ENCODE data around the gene NBEA.

Gene NBEA

DNA sequence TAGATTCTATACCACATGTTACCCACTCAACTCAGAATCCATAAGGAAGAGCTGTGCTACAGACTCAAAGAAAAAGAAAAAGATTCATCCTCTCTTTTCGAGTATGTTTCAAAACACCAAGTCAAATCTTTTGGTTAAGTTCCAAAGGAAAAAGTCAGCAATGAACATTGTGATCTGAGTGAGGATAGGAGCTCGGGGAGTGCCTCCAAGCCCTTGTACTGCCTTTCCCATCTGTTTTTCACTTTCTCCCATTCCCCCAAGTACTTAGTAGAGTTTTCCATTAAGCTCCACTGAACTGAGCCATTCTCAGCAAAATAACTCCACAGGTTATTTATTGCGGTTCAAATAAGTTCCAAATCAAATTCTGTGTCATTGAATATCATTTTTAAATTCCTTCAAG is 582.1 kb downstream of the NBEA start:
- no peak for DNase-seq

DNA sequence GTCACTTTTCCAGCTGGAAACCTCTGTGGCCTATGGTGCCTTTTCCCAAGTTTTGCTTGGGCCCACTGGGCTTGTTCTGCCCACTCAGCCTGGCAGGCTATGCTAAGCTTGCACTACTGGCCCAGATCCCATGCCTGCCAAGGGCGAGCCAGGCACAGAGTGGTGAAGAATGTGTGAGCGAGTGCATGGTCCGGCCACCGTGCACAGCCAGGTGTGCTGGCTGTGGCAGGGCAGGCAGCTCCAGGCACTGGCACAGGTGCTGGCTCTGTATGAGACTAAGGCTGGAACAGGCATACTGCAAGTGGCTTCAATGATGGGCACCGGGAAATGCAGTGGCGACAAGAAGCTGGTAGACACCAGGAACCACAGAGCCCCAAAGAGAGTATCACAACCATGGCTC is 584.5 kb downstream of the NBEA start:
- no peak for DNase-seq

DNA sequence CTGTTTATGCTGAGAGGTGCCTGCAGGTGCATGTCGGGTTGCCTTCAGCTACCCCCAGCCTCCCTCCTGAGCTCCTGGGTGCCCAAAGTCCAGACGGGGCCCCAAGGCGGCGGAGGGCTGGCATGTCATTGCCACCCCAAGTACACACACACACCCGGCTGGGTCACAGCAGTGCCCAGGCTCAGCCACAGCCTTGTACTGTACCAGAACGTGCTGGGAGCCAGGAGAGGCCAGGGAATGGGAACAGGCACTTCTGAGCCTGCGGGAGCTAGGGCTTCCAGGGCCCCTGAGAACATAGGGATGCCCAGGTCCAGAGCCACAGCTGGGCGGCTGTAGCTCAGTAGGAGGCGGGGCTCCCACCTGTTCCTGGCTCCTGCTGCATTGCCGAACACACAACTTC is 585.4 kb downstream of the NBEA start:
- no peak for DNase-seq

DNA sequence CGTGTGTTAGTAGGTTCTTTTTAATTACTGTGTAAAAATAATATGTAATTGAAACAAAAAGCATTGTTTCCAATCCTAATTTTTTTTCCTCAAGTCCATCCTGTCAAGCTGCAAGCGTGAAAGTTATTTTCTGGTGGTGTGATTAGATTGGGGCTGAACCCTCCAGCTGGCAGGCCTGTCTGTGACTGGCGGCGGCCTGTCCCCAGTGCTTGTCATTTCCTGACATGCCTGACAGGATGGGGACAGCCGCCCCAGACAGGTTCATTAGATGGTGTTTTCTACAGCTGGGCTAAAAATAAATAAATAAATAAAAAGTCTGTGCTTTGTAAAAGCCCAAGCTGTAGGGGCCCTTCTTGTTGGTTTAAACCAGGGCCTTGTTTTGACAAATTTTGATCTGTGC is 588.1 kb downstream of the NBEA start:
- no peak for DNase-seq

DNA sequence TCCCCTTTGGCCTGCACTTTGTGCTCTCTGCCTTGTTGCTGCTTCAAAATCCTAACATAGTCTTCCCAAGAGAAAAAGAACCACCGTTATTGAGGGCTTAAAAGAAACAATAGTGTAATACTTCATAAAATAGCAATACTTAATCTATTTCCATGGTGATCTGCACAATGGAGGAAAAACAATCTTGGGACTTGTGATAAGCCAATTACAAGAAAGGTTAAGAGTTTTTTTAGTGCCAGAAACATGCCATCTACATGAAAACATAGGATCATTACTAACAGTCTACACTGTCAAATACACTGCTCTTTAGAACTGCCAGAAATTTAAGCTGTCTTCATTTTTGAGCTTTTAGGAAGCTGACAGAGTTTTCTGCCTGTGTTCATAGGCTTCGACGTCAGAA is 588.5 kb downstream of the NBEA start:
- no peak for DNase-seq

DNA sequence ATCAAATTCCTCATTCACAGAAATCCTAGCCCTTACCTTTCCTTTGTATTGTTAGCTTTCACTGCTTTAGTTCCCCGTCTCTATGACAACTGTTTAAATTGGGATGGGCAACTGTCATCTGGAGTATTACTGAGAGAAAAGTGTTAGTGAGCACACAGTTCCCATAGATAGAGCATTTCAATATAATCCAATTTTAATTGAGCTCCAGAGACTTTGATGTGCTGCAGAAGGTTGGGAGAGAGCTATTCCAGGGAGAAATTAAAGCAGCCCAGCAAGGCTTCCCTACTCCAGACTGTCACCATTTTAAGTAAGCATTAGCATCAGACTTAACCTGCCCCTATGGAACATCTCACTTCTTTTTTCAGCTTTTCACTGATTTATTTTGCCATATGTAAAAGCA is 589.5 kb downstream of the NBEA start:
- no peak for DNase-seq

DNA sequence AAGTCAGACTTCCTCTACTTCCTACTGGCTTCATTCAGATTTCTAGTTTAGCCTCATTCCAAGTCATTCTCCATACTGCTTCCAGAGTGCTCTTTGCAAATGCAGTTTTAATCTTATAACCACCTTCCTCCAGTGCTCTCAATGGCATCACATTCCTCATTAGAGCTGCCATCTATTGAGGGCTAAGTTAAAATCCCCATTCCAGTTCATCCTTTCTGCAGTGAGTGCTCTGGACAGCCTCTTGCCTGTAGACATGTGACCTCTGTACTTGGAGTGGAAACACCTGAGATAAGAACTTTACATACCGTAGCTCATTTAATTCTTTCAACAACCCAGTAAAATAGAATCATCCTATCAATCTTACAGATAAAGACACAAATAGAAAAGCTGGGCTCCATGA is 592.3 kb downstream of the NBEA start:
- DNase-seq, result no peak

DNA sequence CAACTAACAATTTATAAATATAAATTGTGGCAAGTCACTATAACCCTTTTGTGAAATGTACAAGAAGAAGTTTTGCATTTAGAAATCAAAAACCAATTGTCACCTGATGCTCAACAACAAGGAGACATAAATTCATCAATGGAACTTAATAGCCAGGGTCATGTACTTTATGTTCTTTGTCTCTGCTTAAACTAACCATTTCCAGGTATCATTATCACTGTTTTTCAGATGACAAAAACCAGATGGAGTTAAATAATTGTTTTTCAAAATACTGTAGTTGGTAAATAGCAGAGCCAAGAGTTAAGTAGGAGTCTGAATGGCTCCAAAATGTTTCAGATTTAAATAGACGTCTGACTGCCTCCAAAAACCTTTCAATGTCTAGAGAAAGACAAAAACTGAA is 606.7 kb downstream of the NBEA start:
- no peak for DNase-seq

DNA sequence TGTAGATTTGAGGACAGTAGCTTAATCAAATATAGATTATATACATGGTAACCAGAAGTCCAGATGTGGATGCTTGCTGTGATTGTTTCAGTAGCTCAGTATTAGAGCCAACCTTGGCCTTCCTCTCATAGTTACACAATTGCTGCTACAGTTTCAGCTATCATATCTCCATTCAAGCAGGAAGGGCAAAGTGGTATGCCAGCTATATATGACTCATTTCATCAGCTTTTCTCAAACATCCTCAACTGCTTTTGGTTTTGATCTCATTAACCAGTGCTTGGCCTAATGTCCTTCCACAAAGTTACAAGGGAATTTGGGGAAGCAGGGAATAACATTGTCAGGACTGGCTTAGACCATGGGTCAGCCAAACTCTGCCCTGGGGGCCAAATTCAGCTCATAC is 607.4 kb downstream of the NBEA start:
- no peak for DNase-seq

DNA sequence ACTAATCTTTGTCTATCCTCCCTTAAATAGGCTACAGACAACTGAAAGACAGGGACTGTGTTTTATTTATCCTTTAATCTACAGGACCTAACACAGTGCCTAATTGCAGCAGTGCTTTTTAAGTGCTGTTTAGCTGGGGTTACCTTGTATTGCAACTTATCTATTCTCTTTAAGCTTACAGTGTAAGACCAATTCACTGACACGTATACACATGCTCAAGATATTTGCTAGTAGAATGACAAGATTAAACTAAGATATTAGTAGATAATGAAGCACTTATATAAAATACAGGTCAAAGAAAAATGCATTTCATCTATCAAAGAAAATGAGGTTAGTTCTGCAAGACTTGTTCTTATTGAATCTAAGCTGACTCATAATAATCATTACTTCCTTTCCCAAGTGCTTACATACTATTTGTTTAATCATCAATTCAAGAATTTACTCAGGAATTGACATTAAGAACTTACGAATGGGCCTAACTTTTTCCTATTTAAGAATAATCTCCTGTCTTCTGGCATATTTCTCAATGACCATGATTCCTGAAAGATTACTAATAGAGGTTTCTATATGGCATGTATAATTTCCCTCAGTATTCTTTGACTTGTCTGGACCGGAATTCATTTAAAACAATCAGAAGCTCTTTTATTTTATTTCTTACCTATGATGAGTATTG is 610.2 kb downstream of the NBEA start:
- no peak for DNase-seq

DNA sequence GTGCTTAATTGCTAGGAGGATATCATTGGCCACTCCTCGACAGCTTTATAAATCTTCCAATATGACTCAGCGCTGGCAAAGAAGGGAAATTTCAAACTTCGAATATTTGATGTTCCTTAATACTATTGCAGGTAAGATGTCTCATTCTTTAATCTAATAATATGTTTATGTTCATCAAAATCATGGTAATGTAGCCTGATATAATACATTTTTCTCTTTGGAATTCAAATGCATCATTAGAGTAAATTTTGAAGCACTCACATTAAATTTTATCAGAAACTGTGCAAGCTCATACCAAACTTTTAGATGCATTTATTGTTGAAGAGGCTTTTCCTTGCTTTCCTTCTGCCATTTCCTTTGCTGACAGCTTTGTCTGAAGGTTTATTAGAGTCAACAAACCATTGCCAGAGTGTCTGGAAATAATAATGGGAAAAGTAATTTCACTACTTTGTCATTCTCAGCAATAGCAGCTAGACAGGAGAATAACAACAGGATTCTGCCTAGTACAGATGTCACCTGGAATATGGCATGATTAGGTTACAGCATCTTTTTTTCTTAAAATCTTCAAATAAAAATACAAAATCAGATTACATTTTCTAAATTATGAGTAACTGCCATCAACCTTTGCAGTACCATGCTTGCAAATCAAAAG is 613.0 kb downstream of the NBEA start:
- DNase-seq, result no peak

DNA sequence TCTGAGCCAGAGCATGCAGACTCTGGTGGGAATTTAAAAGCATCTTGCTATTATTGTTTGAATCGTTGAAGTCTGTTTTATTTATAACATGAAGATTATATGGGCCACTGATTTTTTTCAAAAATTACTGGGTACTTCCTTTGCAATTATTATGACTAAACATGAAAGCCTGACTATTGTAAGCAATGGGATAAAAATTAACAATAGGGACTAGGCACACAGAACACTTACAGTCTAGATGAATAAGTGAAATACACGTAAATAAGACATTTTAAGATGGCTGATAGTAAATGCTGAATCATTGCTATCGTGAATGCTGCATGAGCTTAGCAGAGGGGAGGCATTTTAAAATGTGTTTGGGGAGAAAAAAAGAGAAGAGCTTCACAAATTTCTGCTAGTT is 615.4 kb downstream of the NBEA start:
- DNase-seq, result no peak

DNA sequence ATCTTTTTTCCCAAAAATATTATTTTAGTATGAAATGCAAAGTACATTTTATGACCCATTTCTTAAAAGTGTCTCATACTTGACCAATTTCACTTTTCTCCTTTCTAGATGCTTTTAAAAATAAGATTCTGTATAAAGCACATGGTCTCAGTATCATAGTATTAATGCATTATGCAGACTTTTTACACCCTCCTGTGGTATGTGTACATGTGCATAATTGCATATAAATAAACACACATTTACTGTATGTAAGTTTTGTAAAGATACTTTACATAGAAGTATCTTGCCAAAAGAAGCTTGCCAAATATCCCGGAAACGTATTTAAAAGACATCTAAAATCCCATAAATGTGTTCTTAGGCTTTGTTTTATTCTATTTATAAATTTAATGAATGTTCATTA is 619.5 kb downstream of the NBEA start:
- DNase-seq, result no peak

DNA sequence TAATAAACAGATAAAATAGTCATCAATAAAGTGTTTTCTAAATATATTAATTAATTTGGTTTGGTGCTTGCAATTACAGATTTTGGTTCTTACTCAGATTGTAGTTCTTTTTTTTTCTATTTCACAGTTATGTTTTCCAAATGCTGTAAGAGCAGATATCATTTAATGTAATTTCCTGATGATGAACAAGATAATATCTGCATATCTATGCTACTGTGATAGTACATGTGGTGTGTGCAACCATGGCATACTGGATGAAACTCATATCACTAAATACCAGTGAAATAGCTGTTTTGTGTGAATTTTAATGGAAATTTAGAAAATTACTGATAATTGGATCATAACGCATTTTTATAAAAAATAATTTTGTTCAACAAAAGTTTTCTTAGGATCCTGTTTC is 623.2 kb downstream of the NBEA start:
- no peak for DNase-seq

DNA sequence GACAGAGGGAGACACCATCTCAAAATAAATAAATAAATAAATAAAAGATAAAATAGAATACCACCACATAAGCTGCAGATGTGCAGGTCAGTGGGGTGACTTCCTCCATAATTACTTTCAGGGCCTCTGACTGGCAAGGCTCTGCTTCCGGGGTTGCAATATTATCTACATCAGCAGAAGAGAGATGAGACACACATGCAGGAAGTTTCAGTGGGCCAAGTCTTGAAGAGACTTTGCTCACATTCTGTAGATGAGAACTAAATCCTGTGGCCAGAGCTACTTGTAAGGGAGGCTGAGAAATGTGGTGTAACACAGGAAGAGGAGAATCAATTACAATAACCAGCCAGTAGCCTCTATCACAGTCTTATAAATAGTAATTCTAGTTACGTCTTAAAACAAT is 624.3 kb downstream of the NBEA start:
- DNase-seq, result no peak

DNA sequence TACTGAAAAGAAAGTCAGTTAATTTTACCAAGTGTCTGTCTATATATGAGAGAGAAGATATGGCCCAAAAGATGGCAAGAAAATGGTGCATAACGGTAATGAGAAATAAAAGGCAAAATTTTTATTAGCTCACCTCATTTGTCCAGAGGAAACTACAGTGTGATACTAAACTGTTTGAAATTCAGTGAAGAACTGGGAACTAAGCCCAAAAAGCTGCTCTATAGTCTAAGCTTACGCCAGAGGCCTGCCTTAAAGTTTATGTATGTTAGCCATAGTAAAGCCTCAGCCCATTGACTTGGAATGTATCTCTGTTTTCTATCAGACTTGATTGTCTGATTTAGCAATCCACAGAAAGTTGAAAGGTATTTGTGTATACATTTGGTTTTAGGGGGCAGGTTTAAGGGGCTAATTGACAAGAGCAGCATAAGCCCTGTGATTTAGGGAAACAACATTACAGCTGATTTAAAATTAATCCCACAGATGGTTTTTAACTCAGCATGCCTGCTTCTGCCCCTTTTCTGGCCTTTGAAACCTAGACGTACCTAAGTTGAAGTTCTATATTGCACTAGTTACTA is 625.4 kb downstream of the NBEA start:
- DNase-seq, result no peak

DNA sequence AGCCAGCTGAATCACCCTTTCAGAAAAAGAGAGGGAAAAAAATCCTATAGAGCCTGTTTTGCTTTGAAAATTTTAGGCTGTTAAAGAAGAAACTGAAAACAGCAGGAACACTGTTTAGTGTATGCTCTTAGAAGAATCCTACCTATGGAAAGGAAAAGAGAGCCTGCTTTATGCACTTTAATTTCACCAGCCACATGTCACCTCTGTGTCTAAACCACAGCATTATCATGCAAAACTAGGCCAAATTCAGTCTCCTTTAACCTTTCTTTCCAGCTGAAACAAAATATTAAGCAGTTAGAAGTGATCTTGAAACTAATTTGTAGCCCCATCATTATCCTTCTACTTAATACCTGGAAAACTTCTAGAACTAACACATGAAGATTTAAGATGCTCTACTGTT is 631.6 kb downstream of the NBEA start:
- no peak for DNase-seq

DNA sequence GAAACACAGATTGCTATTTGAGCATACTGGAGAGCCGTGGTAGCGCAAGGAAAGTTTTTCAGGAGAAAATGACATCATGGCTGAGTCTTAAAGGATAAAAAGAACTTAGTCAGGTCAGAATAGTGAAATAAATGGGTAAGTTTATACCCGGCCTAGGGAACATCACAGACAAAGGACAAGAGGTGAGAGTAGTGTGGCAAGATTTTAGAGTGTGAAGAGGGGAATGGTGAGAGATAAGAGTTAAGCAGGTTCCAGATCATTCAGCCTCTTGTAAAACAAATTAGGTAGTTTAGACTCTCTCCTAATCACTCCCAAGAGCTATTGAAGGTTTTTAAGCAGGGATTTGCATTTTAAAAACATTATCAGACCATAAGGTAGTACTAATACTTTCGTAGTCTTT is 650.4 kb downstream of the NBEA start:
- DNase-seq, result no peak

DNA sequence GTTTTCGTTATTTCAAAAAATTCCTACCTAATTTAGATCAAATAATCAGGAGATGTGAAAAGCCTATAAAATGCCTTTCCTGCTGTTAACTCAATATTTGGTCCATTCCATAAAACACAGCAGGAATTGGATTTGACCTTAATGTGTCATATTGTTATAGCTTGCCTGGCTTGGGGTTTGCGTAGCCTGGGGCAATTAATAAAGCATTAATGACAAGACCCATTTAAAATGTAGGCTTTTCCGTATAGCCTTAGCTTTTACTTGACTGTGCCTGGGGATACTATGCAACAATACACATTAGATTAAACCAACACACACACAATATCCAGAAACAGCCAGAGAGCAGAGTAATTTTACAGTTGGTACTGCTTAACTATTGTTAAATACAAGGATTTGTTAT is 651.6 kb downstream of the NBEA start:
- no peak for DNase-seq

DNA sequence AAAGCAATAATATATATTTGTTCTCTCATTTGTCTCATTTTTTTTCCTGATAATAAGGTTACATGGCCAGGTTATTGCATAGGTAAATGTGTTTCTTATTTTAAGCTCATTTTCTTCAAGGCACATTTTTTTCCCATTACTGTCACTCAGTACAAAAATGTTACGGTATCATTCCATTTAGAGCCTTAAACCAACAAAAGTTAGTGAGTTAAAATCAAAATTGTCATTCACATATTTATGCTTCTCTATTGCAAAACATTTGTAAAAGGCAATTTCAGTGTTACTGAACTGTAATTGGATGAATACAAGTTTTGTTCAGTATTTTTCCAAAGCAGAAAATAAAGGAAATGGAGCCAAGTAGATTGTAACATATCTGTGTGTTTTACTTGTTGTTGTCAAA is 652.0 kb downstream of the NBEA start:
- DNase-seq, result no peak

DNA sequence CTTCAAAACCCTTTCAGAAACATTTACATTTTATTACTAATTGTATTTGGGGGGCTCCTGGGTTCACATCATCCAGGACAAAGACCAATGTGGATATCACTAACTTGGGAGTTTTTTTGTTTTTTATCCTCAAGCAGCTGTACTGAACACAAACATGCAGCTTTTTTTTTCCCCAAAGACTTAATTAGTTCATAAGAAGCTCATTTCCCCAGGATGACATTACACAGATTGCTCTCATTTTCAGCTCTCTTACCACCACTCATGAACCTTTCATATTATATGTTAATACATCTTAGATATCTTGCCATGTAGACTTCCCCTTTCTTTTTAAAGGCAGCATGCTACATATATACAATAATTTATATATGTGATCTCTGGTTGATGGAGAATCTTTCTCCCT is 653.1 kb downstream of the NBEA start:
- no peak for DNase-seq

DNA sequence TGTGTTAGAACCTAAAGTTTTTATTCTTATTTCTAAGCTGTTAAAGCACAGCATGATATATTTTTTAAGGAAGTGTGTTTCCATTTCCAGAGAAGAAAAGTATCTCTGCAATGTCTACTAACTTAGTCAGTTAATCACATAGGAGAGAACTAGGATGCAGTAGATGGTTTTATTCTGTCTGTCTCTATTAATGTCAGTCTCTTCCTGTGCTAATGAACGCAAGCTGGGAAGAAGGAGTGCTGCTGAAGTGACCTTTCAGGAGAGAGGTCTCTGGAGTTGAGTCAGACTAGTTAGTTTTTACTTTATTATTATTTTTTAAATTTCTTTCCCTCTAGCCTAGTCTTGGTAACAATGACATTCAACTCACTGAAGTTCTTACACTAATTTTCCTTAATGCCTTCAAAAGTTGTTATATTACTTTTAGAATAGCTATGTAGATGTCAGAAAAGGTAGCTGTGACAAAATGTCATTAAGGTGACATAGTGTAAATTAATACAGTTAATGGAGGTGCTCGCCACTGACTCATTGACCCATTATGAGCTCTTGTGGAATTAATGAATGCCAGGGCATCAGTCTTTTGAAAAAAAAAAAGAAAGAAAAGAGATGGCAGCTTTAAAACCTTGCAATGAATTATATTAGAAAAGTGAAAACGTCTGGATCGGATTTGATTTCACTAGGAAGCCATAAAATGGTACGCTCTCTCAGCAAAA is 654.4 kb downstream of the NBEA start:
- DNase-seq, result no peak

DNA sequence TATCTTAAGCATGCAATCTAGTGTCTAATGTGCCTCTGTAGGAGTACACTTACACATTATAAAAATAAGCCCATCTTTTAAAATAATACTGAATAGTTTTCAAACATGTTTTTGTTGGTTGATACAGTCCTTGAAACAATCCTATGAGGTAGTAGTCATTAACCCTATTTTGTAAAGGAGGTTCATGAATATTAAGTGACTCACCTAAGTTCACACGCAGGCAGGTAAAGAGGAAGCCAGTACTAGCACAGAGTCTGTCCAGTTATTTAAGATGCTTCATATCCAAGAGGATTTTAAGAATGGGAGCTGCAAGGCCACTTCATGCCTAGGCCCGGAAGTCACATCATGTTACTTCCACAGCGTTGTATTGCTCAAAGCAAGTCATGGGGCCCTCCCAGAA is 655.4 kb downstream of the NBEA start:
- no peak for DNase-seq

DNA sequence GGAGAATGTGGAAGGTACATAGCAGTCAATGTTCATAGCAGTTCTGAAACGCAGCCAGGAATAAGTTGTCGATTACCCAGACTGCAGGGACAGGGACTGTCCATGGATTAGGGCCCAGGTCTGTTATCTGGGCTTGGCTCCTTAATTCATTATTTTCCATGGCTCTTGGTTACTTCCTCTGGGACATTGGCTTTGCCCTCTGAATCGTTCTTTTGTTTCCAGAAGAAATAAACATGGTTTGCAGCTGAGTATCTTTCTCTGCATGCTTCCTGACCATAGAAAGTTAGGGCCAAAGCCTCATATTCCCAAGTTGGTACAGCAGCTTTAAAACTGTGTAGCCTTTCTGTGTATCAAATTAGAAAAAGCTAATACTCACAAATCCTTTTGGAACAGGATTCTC is 656.2 kb downstream of the NBEA start:
- no peak for DNase-seq
